LoVo (cell line): ENCODE results near the gene SRGAP2B.
"Not testable (repeated sequence)": the region's sequence is repeated elsewhere in the genome, so short reads cannot be mapped to it uniquely, and the experiment has no call there.

Source experiments
- DNase-seq: peaks from one replicate; pipeline ENCODE4 v3.0.0-alpha.2; 2016; ENCODE audit warnings: low spot score

Gene SRGAP2B

GRCh38 chr1:144946525-144947480, 148.3 kb downstream of the SRGAP2B start:
- DNase-seq = not testable (repeated sequence)

- not testable (repeated sequence) for DNase-seq
These were observed 153.4 kb downstream of the SRGAP2B start for GRCh38 chr1:144941710-144942109.

- DNase-seq = not testable (repeated sequence)
These were observed 155.1 kb downstream of the SRGAP2B start for GRCh38 chr1:144940054-144940453.

- DNase-seq = not testable (repeated sequence)
These were observed 156.5 kb downstream of the SRGAP2B start for GRCh38 chr1:144938627-144939026.

GRCh38 chr1:144936186-144936732, 158.9 kb downstream of the SRGAP2B start:
- not testable (repeated sequence) for DNase-seq

- not testable (repeated sequence) for DNase-seq
These were observed 159.8 kb downstream of the SRGAP2B start for GRCh38 chr1:144935310-144935709.

- DNase-seq = not testable (repeated sequence)
These were observed 162.1 kb downstream of the SRGAP2B start for GRCh38 chr1:144933014-144933413.

GRCh38 chr1:144932153-144932552, 163.0 kb downstream of the SRGAP2B start:
- not testable (repeated sequence) for DNase-seq

- DNase-seq = not testable (repeated sequence)
These were observed 163.6 kb downstream of the SRGAP2B start for GRCh38 chr1:144931553-144931952.

GRCh38 chr1:144930085-144930777, 164.9 kb downstream of the SRGAP2B start:
- DNase-seq = not testable (repeated sequence)

- not testable (repeated sequence) for DNase-seq
These were observed 167.8 kb downstream of the SRGAP2B start for GRCh38 chr1:144927292-144927691.

- DNase-seq = not testable (repeated sequence)
These were observed 171.5 kb downstream of the SRGAP2B start for GRCh38 chr1:144923640-144924039.

- not testable (repeated sequence) for DNase-seq
These were observed 172.3 kb downstream of the SRGAP2B start for GRCh38 chr1:144922785-144923184.

GRCh38 chr1:144919106-144919505, 176.0 kb downstream of the SRGAP2B start:
- not testable (repeated sequence) for DNase-seq

- DNase-seq = not testable (repeated sequence)
These were observed 177.0 kb downstream of the SRGAP2B start for GRCh38 chr1:144918027-144918603.

GRCh38 chr1:144917154-144918026, 177.7 kb downstream of the SRGAP2B start:
- DNase-seq = not testable (repeated sequence)

- DNase-seq = not testable (repeated sequence)
These were observed 181.0 kb downstream of the SRGAP2B start for GRCh38 chr1:144913977-144914734.

- DNase-seq = not testable (repeated sequence)
These were observed 181.7 kb downstream of the SRGAP2B start for GRCh38 chr1:144913458-144913857.

GRCh38 chr1:144910729-144911128, 184.4 kb downstream of the SRGAP2B start:
- not testable (repeated sequence) for DNase-seq

GRCh38 chr1:144900841-144901240, 194.3 kb downstream of the SRGAP2B start:
- DNase-seq = not testable (repeated sequence)
